Measurements from ENCODE around the gene ARSG.

GRCh38 chr17:68346448-68346847 lies 55.2 kb downstream of the ARSG start:
- TF ChIP-seq, protein P1, sequence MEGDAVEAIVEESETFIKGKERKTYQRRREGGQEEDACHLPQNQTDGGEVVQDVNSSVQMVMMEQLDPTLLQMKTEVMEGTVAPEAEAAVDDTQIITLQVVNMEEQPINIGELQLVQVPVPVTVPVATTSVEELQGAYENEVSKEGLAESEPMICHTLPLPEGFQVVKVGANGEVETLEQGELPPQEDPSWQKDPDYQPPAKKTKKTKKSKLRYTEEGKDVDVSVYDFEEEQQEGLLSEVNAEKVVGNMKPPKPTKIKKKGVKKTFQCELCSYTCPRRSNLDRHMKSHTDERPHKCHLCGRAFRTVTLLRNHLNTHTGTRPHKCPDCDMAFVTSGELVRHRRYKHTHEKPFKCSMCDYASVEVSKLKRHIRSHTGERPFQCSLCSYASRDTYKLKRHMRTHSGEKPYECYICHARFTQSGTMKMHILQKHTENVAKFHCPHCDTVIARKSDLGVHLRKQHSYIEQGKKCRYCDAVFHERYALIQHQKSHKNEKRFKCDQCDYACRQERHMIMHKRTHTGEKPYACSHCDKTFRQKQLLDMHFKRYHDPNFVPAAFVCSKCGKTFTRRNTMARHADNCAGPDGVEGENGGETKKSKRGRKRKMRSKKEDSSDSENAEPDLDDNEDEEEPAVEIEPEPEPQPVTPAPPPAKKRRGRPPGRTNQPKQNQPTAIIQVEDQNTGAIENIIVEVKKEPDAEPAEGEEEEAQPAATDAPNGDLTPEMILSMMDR (IDR thresholded peaks at IDR 0.05): no peak
- TF ChIP-seq POLR2A (IDR thresholded peaks at IDR 0.05): no peak
